Measurements from ENCODE around the gene TSSC4. TPM values are rescaled to one million over a fixed set of nuclear protein-coding genes. Genes with fewer than 3 reads are reported as not detected.

TSSC4 gene
- polyA plus RNA-seq, 3 donors, result 28.1 to 74.6 (median 52.0) TPM

DNA sequence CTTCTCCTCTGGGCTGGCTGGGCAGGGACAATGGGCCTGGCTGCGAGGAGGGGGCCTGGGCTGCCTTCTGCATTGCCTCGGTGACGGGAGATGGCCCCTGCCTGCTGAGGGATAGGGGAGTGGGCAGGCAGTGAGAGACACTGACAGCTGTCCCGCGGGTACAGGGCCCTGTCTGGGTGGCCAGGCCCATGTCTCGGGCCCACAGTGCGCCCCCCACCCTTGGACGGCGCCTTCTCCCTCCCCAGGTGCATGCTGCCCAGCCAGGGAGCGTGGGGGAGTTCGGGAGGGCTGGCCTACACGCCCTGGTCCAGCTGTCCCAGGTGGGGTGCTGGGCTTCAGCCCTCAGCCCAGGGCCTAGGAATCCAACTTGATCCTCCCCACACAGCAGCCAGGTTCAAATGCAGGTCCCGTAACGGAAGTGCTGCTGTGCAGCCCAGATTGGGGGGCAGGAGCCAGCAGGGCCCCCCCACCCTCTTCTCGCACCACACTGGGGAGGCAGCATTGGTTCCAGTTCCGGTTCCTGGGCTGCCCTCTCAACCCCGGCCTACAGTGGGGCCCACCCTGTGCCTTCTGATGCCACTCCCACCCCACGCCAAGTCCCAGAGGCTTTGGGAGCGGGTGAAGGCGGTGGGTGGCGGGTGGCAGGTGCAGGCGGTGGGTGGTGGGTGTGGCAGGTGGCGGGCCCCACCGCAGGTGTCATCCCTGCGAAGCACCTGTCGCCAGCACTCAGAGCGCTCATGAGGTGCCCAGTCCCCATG, 7.3 kb upstream of the TSSC4 start:
- Histone ChIP-seq H3K79me2 (ENCODE audit: insufficient read depth, low read length) (peaks cover 4% of the 10 kb centered on the region), H3K27ac (ENCODE audit: low read depth in 1 of 2, low read length in 2 of 2) (no peak overlapping the region), H3K4me2 (replicated peaks; ENCODE audit: extremely low read depth, low read length, poor library complexity, severe bottlenecking) (no peak overlapping the region), H3K36me3 (replicated peaks in 1 of 2; ENCODE audit: control insufficient read depth in 1 of 2, insufficient read depth in 2 of 2, low read length in 2 of 2) (peaks cover 0 to 4% of the 10 kb centered on the region in 2 donors), H3K4me1 (ENCODE audit: control insufficient read depth in 1 of 2, insufficient read depth in 2 of 2, low read length in 2 of 2) (no peaks in the 10 kb centered on the region), H3K27me3 (ENCODE audit: control insufficient read depth in 2 of 2, insufficient read depth in 2 of 2, low read length in 2 of 2) (no peaks in the 10 kb centered on the region), H3K9ac (ENCODE audit: insufficient read depth, low read length, poor library complexity, severe bottlenecking) (no peak overlapping the region), H2AFZ (ENCODE audit: insufficient read depth, low read depth, low read length, poor library complexity, severe bottlenecking) (no peak overlapping the region), H4K20me1 (ENCODE audit: insufficient read depth, low read length) (peaks cover 21% of the 10 kb centered on the region), H3K4me3 (replicated peaks in 1 of 3; ENCODE audit: low read depth in 2 of 3, low read length in 3 of 3) (no peak overlapping the region), H3K9me3 (replicated peaks in 1 of 2; ENCODE audit: control insufficient read depth in 1 of 2, insufficient read depth in 1 of 2, low read length in 2 of 2) (no peaks in the 10 kb centered on the region)
- H3K27ac Mint-ChIP-seq, result no peak overlapping the region
- H3K4me3 Mint-ChIP-seq, result no peak overlapping the region
- intact Hi-C loops (cut with micrococcal nuclease), result no loop called here
- TF ChIP-seq, protein P1, sequence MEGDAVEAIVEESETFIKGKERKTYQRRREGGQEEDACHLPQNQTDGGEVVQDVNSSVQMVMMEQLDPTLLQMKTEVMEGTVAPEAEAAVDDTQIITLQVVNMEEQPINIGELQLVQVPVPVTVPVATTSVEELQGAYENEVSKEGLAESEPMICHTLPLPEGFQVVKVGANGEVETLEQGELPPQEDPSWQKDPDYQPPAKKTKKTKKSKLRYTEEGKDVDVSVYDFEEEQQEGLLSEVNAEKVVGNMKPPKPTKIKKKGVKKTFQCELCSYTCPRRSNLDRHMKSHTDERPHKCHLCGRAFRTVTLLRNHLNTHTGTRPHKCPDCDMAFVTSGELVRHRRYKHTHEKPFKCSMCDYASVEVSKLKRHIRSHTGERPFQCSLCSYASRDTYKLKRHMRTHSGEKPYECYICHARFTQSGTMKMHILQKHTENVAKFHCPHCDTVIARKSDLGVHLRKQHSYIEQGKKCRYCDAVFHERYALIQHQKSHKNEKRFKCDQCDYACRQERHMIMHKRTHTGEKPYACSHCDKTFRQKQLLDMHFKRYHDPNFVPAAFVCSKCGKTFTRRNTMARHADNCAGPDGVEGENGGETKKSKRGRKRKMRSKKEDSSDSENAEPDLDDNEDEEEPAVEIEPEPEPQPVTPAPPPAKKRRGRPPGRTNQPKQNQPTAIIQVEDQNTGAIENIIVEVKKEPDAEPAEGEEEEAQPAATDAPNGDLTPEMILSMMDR (IDR thresholded peaks at IDR 0.05), result no peak
- H3K4me1 Mint-ChIP-seq, result peaks cover 9% of the 10 kb centered on the region
- no peak for DNase-seq
- WGBS (ENCODE audit: insufficient coverage), result 95% methylated on average over 23 of the region's 27 CpGs
- peaks cover 0 to 2% (median 0%) of the 10 kb centered on the region in 3 donors for H3K27me3 Mint-ChIP-seq (ENCODE audit: low read depth in 3 of 3)
- H3K36me3 Mint-ChIP-seq, result peaks cover 2 to 13% of the 10 kb centered on the region in 2 donors
- no peaks in the 10 kb centered on the region for H3K9me3 Mint-ChIP-seq

DNA sequence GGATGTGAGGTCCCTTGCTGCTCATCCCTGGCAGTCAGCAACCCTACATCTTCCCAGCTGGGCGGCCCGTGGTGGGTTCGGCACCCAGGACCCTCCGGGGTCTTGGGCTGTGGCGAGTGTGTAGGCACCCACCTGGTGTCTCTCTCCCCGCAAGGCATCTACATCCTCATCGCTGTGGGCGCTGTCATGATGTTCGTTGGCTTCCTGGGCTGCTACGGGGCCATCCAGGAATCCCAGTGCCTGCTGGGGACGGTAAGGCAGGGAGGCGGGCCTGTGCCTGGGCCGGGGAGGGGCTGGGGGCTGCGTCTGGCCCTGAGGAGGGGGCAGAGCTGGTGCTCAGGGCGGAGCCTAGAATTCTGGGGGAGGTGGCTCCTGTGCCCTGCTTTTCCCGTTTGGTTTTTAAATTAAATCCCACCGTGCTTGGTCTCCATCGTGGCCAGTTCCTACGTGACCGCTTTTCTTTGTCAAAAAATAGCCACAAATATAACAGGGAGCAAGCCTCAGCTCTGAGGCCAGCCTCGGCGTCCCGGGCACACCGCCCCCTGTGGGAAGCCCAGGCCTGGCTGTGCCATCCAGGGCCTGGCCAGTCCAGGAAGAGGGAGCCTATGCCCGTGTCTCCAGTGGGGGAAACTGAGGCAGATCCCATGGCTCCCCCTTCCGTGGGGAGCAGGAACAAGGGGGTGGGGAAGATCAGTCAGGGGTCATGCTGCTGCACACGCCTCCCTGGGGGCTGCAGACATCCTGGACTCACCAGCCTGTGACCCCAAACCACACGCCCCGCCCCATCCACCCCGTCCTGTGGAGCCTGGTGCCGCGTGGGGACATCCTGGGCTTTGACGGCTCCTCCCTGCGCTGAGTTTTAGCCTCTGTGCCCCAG, 6.4 kb upstream of the TSSC4 start:
- DNase-seq, result no peak
- no peak overlapping the region for H3K9ac ChIP-seq (ENCODE audit: insufficient read depth, low read length, poor library complexity, severe bottlenecking)

More for the DNA sequence above, 6.4 kb upstream of the TSSC4 start:
- peaks cover 0 to 2% (median 0%) of the 10 kb centered on the region in 3 donors for H3K27me3 Mint-ChIP-seq (ENCODE audit: low read depth in 3 of 3)
- H3K36me3 ChIP-seq (replicated peaks in 1 of 2; ENCODE audit: control insufficient read depth in 1 of 2, insufficient read depth in 2 of 2, low read length in 2 of 2), result peaks cover 0 to 4% of the 10 kb centered on the region in 2 donors
- peaks cover 4% of the 10 kb centered on the region for H3K79me2 ChIP-seq (ENCODE audit: insufficient read depth, low read length)
- peaks cover 2 to 13% of the 10 kb centered on the region in 2 donors for H3K36me3 Mint-ChIP-seq
- H3K27ac ChIP-seq (ENCODE audit: low read depth in 1 of 2, low read length in 2 of 2), result no peak overlapping the region
- peaks cover 12% of the 10 kb centered on the region for H4K20me1 ChIP-seq (ENCODE audit: insufficient read depth, low read length)
- no peak overlapping the region for H3K4me3 ChIP-seq (replicated peaks in 1 of 3; ENCODE audit: low read depth in 2 of 3, low read length in 3 of 3)
- peak overlapping the region in 2 of 7 donors; percentile 5 to 58 for H3K27ac Mint-ChIP-seq
- H3K9me3 ChIP-seq (replicated peaks in 1 of 2; ENCODE audit: control insufficient read depth in 1 of 2, insufficient read depth in 1 of 2, low read length in 2 of 2), result no peaks in the 10 kb centered on the region
- TF ChIP-seq, protein P1 (IDR thresholded peaks at IDR 0.05), result no peak
- peaks cover 2 to 5% of the 10 kb centered on the region in 2 donors for H3K4me1 ChIP-seq (ENCODE audit: control insufficient read depth in 1 of 2, insufficient read depth in 2 of 2, low read length in 2 of 2)
- intact Hi-C loops (cut with micrococcal nuclease), result no loop called here
- no peak overlapping the region for H3K4me2 ChIP-seq (replicated peaks; ENCODE audit: extremely low read depth, low read length, poor library complexity, severe bottlenecking)
- H3K4me1 Mint-ChIP-seq, result peaks cover 9% of the 10 kb centered on the region
- 94% methylated on average over 30 of the region's 34 CpGs for WGBS (ENCODE audit: insufficient coverage)
- H3K9me3 Mint-ChIP-seq, result no peaks in the 10 kb centered on the region
- no peak overlapping the region for H3K4me3 Mint-ChIP-seq
- no peaks in the 10 kb centered on the region for H3K27me3 ChIP-seq (ENCODE audit: control insufficient read depth in 2 of 2, insufficient read depth in 2 of 2, low read length in 2 of 2)
- no peak overlapping the region for H2AFZ ChIP-seq (ENCODE audit: insufficient read depth, low read depth, low read length, poor library complexity, severe bottlenecking)
